HG03432 (cell line): ENCODE measurements around the gene KLHL6.
A peak's percentile ranks its signal among the peaks of the same experiment; 100 is the strongest.
"Not testable (repeated sequence)": the region's sequence is repeated elsewhere in the genome, so short reads cannot be mapped to it uniquely, and the experiment has no call there.

Source experiments
- ATAC-seq: cut with Tn5 transposase; IDR thresholded peaks from one replicate; pipeline ENCODE4 v1.9.1; 2021; ENCODE audit warnings: mild to moderate bottlenecking, moderate library complexity; ENCODE audit not compliant: unreplicated experiment

KLHL6 gene

DNA sequence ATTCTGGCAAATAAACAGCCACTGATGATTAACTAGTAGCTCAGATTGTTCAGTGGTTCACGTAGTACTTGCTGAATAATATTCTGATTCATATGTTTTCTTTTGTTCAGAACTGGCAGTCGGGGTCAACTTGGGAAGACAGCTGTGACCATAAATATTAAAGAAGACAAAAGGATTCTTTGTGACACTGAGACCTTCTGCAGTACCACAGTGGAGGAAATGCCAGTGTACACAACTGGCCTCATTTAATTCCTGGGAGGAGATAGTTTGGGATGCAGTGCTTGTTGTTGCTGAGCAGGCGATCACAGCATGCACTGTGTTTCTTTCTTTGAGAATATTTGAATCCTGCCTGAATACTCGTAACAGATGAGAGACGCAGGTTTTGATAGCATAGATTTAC lies 100.4 kb downstream of the KLHL6 start:
- no peak for ATAC-seq

- no peak for ATAC-seq
Observed at GRCh38 chr3:183454064-183454463, 101.4 kb downstream of the KLHL6 start.

- ATAC-seq = no peak
Observed at GRCh38 chr3:183449791-183450190, 105.7 kb downstream of the KLHL6 start.

DNA sequence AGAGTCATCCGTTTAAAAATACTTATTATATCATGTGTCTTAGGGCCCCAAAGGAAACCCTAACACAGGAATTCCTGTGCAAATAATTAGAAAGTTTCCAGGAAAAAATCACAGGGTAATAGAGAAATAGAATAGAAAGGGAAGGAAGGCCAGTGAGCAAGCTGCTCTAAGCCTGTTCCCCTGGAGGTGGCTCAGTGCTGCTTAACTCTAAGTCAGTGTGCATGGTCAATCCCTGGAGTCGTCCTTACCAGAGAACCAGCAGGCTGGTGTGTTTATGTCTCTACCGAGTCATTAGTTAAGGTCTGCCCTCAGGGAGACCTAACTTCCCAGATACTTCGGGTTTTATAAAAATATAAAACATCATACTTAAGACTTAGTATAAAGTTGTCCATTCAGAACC lies 106.1 kb downstream of the KLHL6 start:
- ATAC-seq = no peak

DNA sequence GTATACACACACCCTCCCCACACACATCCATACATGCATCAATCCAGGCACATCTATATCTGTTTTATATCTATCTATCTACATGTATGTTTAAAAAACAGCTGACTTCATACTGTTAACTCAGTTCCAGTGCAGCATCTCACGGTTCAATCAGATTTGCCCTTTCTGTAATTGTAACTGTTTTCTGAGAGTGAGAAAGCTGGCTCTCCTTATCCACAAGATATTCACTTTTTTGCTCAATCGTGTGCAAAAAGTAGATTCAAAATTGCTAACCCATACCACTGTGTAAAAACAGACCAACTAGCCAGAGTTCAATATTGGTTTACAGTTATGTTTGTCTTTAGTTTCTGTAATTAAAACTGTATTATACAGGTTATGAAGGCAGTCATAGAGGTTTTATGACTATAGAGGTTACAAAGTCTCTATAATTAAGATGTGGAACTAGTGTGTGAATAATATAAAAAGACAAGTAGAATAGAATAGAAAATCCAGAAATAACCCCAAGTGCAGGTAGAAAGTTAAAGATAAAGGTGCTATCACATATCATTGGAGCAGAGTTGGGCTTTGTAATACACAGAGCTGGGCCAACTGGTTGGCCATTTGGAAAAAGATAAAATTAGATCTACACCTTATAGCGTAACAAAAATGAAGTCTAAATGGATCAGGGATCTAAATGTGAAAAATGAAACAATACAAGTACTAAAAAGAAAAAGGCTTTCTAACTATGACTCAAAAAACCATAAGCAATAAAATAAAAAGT lies 107.0 kb downstream of the KLHL6 start:
- ATAC-seq = no peak

GRCh38 chr3:183447206-183448001 lies 108.1 kb downstream of the KLHL6 start:
- peak; percentile 93 for ATAC-seq

DNA sequence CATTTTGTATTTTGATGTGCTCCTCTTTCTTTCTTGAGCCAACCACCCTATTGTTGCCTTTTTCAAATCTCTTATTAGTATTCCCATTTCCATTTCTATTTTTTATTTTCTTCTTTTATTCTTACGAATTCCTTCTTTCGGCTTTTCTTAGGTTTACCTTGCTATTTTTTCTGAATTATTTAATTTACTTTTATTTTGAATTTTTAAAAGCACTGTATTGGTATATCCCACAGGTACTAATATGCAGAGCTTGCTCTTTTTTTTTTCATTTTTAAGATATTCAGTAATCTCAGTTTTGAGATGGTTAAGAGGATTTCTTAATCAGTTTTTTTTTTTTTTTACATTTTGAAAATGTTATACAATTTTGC lies 108.7 kb downstream of the KLHL6 start:
- ATAC-seq = no peak

DNA sequence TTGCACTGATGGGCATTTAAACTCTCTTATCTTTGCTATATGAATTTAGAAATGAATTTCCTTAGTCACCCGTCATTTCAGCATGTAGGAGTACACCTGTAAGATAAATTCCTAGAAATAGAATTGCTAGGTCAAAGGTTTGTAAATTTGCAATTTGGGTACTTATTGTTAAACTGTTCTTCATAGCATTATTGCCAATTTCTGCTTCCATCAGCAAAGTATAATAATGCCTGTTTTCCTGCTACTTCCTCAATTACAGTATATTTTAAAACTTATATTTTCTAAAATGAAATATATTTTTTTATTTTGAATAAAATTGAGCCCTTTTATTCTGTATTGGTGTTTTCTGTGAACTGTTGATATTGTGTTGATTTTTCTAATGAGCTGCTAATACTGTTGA lies 110.8 kb downstream of the KLHL6 start:
- ATAC-seq = no peak

DNA sequence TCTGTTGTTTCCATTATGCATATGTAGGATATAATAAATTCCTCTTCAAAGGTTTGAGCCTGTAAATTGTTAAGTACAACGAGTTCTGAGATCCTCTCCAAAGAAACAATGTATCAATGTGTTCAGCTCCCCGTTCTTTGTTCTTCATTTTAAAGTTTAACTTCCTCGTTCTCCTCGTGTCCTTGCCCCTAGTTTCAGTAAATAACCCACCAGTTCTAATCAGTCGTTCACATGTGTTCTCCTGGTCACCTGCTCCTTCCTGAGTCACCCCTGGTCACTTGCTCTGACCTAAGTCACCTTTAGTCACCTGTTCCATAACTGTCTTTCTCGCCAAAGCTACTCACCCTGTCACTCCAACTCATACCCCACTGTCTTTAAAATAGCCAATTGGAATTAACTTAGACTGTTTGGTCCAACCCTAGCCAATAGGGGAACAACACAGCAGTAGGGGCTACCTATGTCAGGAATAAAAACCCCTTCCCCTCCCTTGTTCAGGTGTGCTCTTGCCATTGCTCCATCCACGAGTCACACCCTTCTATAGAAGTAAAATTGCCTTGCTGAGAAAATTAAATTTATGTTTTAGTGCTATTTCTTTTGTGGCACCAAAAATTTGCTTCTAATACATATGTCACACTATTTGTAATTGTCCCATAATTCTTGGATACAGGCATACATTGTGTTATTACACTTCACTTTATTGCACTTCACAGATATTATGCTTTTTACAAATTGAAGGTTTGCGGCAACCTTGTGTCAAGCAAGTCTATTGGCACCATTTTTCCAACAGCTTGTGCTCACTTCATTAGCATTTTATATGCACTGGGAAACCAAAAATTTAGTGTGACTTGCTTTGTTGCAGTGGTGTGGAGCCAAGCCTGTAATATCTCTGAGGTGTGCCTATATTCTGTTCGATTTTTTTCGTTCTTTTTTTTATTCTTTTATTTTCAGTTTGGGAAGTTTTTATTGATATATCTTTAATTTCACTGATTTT lies 111.8 kb downstream of the KLHL6 start:
- no peak for ATAC-seq

DNA sequence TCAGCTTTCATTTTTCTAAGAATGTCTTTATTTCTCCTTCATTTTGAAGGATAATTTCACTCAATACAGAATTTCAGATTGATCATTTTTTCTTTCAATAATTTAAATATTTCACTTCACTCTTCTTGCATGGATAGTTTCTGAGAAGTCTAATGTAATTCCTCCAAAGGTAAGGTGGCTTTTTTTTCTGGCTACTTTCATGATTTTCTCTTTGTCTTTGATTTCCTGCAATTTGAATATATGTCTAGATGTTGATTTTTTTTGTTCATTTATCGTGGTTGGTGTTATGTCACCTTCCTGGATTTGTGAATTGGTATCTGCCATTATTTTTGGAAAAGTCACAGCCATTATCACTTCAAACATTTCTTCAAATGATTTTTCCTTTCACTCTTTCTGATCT lies 112.5 kb downstream of the KLHL6 start:
- ATAC-seq = no peak

- not testable (repeated sequence) for ATAC-seq
Observed at GRCh38 chr3:183440521-183440920, 115.0 kb downstream of the KLHL6 start.

DNA sequence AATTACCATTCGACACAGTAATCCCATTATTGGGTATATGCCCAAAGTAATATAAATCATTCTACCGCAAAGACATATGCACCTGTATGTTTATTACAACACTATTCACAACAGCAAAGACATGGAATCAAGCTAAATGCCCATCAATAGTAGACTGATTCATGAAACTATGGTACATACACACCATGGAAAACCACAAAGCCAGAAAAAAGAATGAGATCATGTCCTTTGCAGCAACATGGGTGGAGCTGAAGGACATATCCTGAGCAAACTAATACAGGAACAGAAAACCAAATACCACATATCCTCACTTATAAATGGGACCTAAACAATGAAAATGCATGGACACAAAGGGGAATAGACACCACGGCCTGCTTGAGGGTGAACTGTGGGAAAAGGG lies 116.0 kb downstream of the KLHL6 start:
- no peak for ATAC-seq

GRCh38 chr3:183438735-183439134 lies 116.8 kb downstream of the KLHL6 start:
- ATAC-seq = no peak

DNA sequence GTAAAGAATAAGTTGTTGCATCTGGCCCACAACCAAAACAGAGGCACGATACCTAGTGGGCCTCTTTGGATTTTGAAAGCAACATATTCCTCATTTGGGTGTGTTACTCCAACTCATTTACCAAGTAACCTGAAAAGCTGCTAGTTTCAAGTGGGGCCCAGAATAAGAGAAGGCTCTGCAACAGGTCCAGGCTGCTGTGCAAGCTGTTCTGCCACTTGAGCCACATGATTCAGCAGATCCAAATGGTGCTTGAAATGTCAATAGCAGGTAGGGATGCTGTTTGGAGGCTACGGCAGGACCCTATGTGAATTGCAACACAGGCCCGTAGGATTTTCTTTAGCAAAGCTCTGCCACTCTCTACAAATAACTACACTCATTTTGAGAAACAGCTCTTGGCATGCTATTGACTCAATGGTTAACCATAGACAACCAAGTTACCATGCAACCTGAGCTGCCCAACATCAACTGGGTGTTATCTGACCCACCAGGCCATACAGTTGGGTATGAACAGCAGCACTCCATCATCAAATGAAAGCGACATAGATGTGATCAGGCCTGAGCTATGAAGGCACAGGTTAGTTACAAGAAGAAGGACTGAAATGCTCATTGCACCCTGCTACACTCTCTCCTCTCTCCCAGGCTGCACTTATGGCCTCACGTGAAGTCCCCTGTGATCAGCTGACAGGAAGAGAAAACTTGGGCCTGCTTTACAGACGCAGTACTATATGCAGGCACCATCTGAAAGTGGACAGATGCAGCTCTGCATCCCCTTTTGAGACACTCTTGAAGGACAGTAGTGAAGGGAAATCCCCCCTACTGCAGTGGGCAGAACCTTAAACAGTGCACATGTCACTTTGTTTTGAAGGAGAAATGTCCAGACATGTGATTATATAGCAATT lies 117.6 kb downstream of the KLHL6 start:
- no peak for ATAC-seq
